NCI-H226 (cell line): Measurements from ENCODE around the gene TNIK.

Source experiments
- DNase-seq: peaks from one replicate; pipeline ENCODE4 v3.0.0-alpha.2; 2015

TNIK gene

DNA sequence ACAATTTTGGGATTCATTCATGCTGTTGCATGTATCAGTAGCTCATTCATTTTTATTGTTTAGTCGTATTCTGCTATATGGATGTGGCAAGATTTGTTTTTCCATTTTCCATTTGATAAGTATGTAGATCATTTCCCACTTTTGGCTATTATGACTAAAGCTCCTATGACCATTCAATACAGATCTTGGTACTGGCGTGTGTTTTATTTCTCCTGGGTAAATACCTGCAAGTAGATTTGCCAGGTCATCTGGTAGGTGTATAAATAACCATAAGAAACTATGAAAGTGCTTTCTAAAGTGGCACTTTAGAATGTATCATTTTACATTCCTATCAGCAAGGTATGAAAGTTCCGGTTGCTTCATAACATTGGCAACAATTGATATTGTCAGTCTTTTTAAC lies 124.6 kb downstream of the TNIK start:
- DNase-seq = no peak

DNA sequence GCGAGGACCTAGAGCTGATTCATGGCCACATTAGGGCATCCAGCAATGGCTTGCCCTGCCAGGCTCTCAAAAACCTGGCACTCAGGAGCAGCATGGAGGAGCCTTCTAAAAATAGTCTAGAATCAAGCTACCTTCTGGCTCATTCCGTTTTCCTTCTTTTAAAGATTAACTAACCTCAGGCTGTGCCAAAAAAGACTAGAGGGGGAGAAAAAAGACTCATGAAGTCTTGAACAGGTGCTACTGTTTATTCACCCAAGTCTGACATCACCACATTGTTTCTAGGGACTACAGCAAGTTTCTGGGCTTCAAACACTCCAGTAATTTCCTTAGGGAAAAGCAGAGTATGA lies 125.8 kb downstream of the TNIK start:
- DNase-seq = no peak

DNA sequence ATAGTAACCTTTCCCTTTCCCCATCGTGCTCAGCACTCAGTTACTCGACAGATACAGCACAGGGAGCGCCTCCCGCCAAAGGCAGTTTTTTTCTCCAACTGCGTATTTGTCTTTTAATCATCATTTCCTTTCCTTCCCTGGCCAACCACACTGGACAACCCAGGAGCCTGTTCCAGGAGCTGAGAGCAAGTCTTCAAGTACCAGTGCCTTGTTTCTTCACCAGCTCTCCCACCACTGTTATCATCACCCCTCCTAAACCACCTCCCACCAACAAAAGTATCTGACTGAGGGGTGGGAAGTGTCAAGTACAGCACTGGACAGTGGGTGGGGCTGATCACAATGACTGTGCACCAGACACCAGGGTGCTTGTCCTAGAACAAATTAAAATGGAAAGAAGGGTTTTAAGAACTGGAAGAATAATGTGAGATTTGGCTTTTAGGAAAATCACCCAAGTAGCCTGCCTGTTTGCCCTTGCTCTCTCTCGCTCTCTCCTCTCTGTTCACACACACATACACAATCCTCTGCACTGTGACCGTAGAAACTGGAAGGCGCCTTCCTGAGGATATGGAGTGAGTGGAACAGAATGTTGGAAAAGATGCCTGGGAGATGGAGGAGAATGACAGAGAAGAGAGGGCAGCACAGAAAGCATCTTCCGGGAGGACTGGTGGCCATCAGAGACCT lies 126.3 kb downstream of the TNIK start:
- DNase-seq = no peak

- no peak for DNase-seq
Measured at GRCh38 chr3:171330938-171331337, 129.3 kb downstream of the TNIK start.

GRCh38 chr3:171329746-171330145 lies 130.5 kb downstream of the TNIK start:
- no peak for DNase-seq

DNA sequence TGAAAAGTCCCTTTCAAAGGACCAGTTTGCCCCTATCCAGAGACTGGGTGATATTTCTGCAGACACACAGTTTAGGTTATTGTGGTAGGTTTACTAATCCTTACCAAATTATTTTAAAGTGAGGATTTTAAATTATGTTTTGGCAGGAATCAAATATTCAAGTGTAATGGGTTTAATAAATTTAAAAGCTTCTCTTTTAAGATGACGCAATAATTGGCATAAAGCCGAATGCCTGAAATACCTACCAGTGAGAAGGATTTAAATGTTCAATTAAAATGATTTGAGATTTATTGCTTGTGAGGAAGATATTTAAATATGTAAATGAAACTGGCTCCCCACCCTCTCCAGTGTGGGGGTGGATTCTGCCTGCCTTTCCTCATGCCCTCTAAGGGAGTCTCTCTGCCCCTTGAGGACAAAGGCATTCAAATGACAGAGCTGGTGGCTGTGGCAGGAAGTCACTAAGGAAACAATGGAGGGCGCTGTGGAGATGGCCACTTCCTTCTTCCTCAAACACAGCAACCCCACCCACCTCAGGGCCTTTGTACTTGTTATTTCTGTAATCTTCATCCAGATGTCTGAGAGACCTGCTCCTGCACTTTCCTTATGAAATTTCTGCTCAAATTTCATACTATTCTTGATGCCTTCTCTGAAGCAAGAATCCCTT lies 131.7 kb downstream of the TNIK start:
- no peak for DNase-seq

DNA sequence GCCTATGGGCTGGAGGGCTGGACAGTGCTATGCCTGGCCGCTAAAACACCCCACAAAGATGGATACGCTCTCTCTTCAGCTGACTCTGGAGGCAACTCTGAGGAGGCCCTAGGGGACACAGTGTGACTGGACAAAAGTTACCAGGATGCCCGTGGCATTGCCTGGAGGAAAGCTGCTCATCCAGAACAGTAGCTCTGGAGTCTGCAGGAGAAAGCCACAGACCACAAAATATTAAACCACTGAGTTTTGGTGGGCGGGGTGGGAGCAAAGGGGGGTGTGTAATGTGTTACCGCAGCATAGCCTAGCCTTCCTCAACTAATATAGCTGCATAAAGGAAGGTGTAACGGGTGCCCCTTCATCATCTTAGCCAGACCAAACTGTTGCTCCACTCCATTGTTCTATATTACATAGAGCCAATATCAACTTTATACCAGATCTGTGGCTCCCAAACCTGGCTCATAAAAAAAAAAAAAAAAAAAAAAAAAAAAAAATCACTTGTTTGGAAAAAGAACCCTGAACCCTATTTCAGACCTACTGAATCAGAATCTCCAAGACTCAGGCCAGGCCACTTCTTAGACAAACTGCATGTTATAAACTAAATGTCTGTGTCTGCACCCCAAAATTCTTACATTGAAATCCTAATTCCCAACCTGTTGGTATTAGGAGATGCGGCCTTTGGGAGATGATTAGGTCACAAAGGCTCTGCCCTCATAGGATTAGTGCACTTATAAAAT lies 132.6 kb downstream of the TNIK start:
- DNase-seq = no peak

GRCh38 chr3:171326717-171327440 lies 133.3 kb downstream of the TNIK start:
- no peak for DNase-seq

GRCh38 chr3:171323938-171324536 lies 136.2 kb downstream of the TNIK start:
- DNase-seq = no peak

DNA sequence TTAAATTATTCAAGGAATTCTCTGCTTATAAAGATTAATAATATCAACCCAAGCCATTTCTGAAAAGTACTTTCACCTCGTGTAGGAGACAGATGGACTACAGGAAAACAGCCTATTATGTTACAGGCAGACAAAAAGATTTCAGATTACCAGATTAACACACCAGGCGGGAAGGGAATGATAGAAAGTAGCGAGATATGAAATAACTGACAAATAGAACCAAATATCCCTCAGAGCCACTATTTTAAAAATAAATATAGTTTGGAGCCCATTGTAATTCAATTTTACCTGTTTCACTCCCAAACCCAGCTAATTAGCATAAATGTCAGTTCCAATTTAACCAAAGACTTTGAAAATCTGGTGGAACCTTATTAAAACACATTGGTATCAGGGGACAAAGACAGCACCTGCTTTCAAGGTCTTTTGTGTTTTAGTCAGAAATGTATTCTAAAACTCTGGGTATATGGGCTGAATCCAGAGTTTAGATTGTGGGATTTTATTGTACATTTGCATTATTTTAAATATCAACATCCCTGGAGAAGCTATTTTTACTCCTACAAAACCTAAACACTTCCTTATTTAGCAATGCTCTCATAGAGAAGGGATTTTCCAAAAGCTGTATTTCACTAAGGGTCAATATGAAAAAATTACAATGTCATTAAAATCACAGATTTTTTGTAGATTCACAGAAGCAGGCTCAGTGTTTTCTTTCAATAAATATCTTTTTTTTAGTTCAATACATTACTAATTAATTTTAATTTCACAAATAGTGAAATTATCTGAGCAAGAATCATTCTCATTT lies 138.4 kb downstream of the TNIK start:
- no peak for DNase-seq

DNA sequence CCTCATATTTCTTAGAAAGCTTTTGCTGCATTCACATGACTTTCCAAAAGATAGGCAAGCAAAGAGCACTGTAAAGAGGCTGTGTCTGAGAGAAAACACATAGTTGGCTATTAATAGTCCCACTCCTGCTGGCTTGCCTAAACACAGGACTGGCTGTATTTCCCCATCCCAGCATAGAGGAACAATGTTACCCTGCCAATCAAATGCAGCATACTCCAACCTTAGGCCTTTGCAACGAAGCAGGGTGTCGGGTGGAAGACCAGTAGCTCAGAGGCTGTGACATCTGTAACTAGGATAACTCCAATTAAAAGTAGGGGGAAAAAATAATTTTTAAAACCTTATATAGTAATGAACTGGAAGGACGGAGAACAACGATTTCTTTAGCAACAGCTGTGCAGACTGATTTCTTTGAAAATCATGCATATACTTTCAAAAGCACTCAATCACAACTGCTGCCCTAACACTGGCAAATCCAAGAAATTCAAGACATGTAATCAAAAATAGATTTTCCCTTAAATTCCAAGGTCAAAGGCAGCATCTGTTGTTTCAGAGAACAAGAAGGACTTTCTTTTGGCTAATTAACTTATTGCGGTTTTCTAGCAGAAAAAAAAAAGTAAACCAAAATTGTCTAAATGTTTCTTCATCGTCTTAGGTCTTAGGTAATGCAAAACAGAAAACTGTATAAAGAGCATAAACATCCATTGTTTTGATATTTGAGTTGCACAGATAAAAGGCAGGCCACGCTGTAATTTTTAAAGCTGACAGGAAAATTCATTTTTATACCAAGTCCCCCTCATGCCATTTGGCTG lies 139.3 kb downstream of the TNIK start:
- no peak for DNase-seq

- peak; percentile 79 for DNase-seq
Measured at GRCh38 chr3:171317171-171317570, 143.0 kb downstream of the TNIK start.

DNA sequence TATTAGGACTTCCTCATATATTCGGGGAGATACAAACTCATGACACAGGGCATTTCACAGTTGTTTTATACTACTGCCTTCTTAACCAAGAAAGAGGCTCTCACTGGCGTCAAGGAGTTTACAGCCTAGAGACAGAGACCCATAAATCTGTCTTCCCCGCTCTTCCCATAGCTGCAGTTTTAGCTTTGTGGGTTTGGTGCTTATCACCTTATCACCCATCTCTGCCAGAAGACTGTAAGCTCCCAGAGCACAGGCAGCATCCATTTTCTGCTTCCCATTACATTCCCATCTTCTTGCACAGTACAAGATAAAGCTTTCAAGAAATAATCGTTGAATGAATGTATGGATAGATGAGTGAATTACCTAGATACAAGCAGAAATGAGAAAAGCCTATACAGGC lies 144.3 kb downstream of the TNIK start:
- no peak for DNase-seq

DNA sequence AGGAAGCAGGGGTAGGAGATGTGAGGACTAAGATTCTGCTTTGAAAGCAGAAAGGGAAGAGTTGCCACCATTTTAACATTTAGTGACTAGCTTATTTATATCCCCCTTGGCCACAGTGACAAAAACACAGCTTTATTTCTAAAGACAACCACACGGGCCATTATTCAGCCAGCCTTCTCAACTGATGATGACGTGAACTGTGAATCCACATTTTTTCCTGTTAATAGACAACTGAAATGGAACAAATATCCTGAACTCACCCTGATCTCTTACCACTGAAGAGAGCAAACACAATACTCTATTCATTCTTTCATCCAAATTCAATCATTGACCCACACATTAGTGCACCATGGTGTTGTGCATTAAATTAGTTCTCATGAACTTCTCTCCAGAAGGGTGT lies 145.1 kb downstream of the TNIK start:
- no peak for DNase-seq

- DNase-seq = no peak
Measured at GRCh38 chr3:171314341-171314740, 145.9 kb downstream of the TNIK start.

DNA sequence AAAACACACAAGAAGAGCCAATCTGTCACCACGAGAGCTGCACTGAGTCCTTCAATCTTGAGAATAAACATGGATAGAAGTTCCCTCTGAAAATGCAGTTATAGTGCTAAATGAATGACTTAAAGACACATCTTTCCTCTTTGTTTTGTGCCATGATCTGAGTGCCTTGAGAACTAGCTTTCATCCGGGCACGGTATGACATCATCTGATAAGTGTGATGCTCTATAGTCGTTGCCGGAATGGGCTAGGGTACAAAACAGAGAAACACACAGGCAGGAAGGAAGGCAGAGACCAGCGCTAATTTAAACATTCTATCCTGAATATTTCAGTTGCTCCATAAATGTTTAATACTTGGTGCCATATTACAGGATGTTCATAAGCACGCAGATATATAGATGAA lies 146.5 kb downstream of the TNIK start:
- DNase-seq = no peak

- DNase-seq = no peak
Measured at GRCh38 chr3:171312741-171313140, 147.5 kb downstream of the TNIK start.

GRCh38 chr3:171311784-171312183 lies 148.4 kb downstream of the TNIK start:
- no peak for DNase-seq

DNA sequence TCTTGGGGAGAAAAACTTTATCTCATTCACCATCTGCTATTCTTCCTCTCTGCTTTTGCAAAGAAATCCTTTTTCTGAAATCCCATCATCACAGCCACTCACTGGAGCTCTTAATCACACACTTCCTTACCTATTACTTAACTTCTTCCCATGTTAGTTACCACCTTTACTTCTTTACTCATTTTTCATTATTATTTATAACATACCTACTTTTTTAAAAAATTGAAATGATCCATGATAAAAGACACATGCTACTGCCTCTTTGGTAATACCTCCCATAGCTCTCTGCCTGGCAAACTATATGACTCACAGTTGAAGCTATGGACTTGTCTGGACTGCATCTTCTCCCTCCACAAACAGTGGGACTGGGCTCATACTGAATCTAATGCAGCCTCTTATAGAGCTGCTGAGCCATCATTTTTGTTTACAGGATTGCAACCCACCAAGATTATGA lies 150.3 kb downstream of the TNIK start:
- peak; percentile 72 for DNase-seq

DNA sequence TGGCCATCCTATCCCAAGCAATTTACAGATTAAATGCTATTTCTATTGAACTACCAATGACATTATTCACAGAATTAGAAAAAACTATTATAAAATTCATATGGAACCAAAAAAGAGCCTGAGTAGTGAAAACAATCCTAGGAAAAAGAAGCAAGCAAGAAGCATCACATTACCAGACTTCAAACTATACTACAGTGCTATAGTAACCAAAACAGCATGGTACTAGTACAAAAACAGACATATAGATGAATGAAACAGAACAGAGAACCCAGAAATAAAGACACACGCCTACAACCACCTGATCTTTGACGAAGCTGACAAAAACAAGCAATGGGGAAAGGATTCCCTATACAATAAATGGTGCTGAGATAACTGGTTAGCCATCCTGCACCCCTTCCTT lies 152.2 kb downstream of the TNIK start:
- DNase-seq = no peak

GRCh38 chr3:171307046-171307585 lies 153.1 kb downstream of the TNIK start:
- no peak for DNase-seq
